AG09309 (cell line): ENCODE measurements around the gene LRP1B.

ENCODE experiments used
- DNase-seq: peaks from one replicate; pipeline ENCODE4 v3.0.0-alpha.2; 2010; ENCODE audit warnings: low read depth
- H3K4me3 ChIP-seq: 2 replicates; pipeline ENCODE4 v1.5.1; 2011; ENCODE audit warnings: mild to moderate bottlenecking, low read depth, low read length, moderate library complexity; ENCODE audit not compliant: control insufficient read depth
- TF ChIP-seq, protein P1 (sequence below): IDR thresholded peaks from 2 replicates; pipeline ENCODE4 v1.5.1; 2011; ENCODE audit warnings: mild to moderate bottlenecking, low read depth, low read length, inconsistent platforms; ENCODE audit not compliant: insufficient read depth, control insufficient read depth; ENCODE audit errors: missing control alignments

LRP1B gene

DNA sequence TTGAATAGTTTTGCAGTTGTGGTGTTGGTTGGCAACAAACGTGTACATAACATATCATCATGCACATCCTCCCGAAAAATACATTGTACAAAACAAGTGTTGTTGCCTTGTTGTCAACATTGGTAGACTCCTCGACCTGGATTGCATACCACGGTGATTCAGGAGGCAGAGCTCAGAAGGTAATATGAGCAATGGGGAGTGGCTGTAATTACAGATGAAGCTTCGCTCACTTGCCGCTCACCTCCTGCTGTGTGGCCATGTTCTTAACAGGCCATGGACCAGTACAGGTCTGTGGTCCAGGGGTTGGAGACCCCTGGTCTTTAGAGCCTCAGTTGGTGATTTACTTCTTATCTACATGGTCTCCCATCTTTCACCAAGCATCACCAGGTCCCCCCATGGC is 1927.5 kb downstream of the LRP1B start:
- DNase-seq = no peak
- TF ChIP-seq, protein P1, sequence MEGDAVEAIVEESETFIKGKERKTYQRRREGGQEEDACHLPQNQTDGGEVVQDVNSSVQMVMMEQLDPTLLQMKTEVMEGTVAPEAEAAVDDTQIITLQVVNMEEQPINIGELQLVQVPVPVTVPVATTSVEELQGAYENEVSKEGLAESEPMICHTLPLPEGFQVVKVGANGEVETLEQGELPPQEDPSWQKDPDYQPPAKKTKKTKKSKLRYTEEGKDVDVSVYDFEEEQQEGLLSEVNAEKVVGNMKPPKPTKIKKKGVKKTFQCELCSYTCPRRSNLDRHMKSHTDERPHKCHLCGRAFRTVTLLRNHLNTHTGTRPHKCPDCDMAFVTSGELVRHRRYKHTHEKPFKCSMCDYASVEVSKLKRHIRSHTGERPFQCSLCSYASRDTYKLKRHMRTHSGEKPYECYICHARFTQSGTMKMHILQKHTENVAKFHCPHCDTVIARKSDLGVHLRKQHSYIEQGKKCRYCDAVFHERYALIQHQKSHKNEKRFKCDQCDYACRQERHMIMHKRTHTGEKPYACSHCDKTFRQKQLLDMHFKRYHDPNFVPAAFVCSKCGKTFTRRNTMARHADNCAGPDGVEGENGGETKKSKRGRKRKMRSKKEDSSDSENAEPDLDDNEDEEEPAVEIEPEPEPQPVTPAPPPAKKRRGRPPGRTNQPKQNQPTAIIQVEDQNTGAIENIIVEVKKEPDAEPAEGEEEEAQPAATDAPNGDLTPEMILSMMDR = no peak
- no peak overlapping the region for H3K4me3 ChIP-seq

DNA sequence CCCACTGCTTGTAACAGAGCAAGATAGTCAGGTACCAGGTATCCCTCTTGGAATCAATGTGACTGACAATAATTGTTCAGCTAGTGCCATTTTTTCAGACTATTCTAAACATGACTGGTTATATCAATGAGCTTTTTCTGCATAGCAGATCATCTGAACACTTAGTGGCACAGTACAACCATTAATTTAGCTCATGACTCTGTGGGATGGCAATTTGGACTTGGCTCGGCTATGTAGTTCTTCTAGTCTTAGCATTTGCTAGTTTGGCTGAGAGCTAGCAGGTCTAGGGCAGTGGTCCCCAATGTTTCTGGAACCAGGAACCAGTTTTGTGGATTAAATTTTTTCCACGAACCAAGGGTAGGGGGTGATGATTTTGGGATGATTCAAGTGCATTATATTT is 1929.2 kb downstream of the LRP1B start:
- DNase-seq = no peak
- H3K4me3 ChIP-seq = no peak overlapping the region

DNA sequence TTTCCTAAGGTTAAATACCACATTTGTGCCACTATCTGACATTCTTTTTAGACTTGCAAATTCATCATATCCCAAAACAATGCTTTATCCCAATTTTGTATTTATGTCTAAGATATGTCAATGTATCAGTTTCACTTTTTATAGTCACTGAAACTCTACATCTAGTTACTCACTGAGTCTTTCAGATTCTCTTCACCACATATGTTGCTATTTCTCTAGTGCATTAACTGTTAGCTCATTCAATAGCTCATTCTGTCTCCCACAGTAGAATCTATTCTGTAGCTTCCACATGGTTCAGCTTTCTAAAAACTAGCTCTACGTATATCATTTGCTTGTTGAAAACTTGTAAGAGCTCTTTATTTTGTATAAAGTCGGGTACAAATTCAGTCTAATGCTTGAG is 1930.1 kb downstream of the LRP1B start:
- no peak overlapping the region for H3K4me3 ChIP-seq
- no peak for DNase-seq
- TF ChIP-seq, protein P1 = no peak

More for the DNA sequence above, 1929.2 kb downstream of the LRP1B start:
- TF ChIP-seq, protein P1 = no peak

DNA sequence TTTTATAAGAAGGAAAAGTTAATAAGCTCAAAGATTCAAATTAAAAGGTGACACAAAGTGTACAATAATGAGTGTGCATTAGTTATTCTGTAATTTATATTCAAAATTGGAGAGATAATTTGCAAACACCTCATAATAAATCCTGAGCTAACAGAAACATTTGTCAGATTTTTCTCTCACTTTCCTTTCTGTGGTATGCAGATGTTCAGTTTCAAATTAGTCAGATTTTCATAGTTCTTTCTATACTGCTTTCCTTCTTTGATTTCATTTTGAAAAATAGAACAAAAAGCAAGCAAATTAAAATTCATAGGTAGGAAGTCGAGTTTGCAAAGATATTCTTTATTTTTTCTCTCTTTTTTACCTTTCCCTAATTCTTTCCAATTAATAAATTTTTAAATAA is 1930.5 kb downstream of the LRP1B start:
- no peak overlapping the region for H3K4me3 ChIP-seq
- DNase-seq = no peak
- TF ChIP-seq, protein P1 = no peak

DNA sequence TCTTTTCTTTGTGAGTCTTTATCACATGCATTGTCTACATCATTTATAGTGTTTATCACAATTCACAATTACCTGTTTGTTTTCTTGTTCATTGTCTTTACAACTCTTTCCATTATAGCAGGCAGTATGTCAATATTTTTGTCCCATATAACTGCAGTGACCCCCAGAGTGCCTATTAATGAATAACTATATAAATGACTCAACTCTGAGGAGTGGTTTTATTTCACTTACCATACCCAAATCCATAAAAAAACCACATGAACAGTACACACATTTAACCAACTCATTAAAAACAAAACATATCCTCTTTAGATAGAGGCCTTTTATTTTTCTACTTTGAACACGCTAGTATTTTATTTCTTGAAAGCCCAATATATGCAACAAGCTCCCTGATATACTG is 1931.5 kb downstream of the LRP1B start:
- no peak overlapping the region for H3K4me3 ChIP-seq
- no peak for DNase-seq
- TF ChIP-seq, protein P1 = no peak

DNA sequence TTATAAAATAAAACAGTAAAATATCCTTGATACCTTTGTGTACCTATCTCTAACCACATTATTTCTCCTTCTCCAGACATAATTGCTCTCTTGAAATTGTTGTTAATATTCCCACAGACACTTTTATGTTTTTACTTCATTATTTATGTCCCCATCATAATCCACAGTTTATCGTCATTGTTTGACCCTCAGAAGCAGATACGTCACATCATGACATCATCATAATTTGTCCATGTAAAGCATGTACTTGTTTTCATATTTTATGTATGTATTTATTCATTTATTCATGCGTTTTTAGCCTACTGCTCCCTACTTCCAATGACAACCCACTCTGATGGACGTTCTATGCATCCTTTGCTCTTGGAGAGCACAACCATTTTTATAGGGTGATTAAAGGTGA is 1943.7 kb downstream of the LRP1B start:
- H3K4me3 ChIP-seq = no peak overlapping the region
- DNase-seq = no peak
- TF ChIP-seq, protein P1 = no peak

DNA sequence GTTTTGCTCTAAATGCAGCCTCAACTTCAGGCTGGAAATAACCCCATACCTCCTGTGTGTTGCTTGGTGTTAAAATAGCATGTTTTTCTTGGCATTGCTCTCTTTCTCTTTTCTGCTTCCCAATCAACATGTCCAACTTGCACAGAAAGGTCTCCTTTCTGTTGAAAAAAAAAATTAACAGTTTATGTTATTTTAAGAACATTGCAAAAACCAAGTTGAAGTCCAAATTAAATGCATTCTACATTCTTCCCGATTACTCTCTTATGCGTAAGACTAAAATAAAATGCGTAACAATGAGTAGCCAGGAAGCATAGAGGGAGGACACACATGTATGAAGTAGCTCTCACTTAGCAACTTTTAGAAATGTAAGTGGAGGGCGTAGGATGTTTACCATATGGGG is 1944.5 kb downstream of the LRP1B start:
- TF ChIP-seq, protein P1 = no peak
- DNase-seq = no peak
- no peak overlapping the region for H3K4me3 ChIP-seq
